H1 (cell line): ENCODE results near the gene C17orf107. TPM values are rescaled to one million over a fixed set of nuclear protein-coding genes. Genes with fewer than 3 reads are reported as not detected.

Experiments
- CTCF ChIA-PET: fragments of 300-600 bp; sonication (Branson Sonifier 250); formaldehyde crosslinking; loops from one replicate; lab custom pipeline; 2021; ENCODE audit not compliant: partially characterized antibody; lab: Charles Lee
- POLR2A ChIA-PET: fragments of 300-600 bp; sonication (Branson Sonifier 250); formaldehyde crosslinking; loops from one replicate; lab custom pipeline; 2021; ENCODE audit warnings: inconsistent platforms; ENCODE audit not compliant: partially characterized antibody; lab: Charles Lee
- DNase-seq, 2 experiments: peaks; one replicate each; pipeline versions ENCODE4 v3.0.0 to v3.0.0-alpha.2; 2010 to 2022; ENCODE audit warnings: low spot score in 2 of 2, low read depth in 1 of 2, mixed read lengths in 1 of 2
- FAIRE-seq: peaks from 2 replicates; lab custom pipeline; 2011; peaks lifted over from hg19 to GRCh38; lab: Jason Lieb, UNC
- H2AFZ ChIP-seq: 2 replicates; pipeline ENCODE4 v1.8.1; 2012; ENCODE audit warnings: low read length, inconsistent platforms
- H2AK5ac ChIP-seq: 2 replicates; pipeline ENCODE4 v1.6.1; 2013; ENCODE audit warnings: low read depth, low read length
- H2BK120ac ChIP-seq: replicated peaks from 2 replicates; pipeline ENCODE3; 2013; ENCODE audit warnings: low read depth, low read length, inconsistent platforms
- H2BK12ac ChIP-seq: 2 replicates; pipeline ENCODE4 v1.6.1; 2013; ENCODE audit warnings: low read depth, low read length
- H2BK15ac ChIP-seq: 2 replicates; pipeline ENCODE4 v1.6.1; 2013; ENCODE audit warnings: low read length
- H2BK20ac ChIP-seq: 2 replicates; pipeline ENCODE4 v1.6.1; 2013; ENCODE audit warnings: low read length
- H2BK5ac ChIP-seq: 2 replicates; pipeline ENCODE4 v1.6.1; 2013; ENCODE audit warnings: low read depth, low read length
- H3K14ac ChIP-seq: 2 replicates; pipeline ENCODE4 v1.6.1; 2013; ENCODE audit warnings: inconsistent platforms; ENCODE audit not compliant: insufficient read length
- H3K18ac ChIP-seq: 2 replicates; pipeline ENCODE4 v1.6.1; 2013; ENCODE audit warnings: low read length; ENCODE audit errors: extremely low read depth
- H3K23ac ChIP-seq: 2 replicates; pipeline ENCODE4 v1.6.1; 2013; ENCODE audit warnings: inconsistent platforms; ENCODE audit not compliant: insufficient read length
- H3K23me2 ChIP-seq: 2 replicates; pipeline ENCODE4 v1.6.1; 2013; ENCODE audit warnings: low read depth, low read length
- H3K27ac ChIP-seq: 2 replicates; pipeline ENCODE4 v1.6.1; 2011; ENCODE audit warnings: low read depth, low read length, inconsistent platforms
- H3K27me3 ChIP-seq, 4 experiments: replicated peaks in 1 of 4; 1 replicate in 1 of 4; 2 replicates in 3 of 4; pipeline versions ENCODE4 v1.6.1 to v1.8.1; 2011 to 2013; ENCODE audit warnings: low read length in 3 of 4, mild to moderate bottlenecking in 3 of 4, inconsistent platforms in 2 of 4, mixed read lengths in 2 of 4, moderate library complexity in 1 of 4; ENCODE audit not compliant: control insufficient read depth in 3 of 4, insufficient read depth in 3 of 4; ENCODE audit errors: extremely low read depth in 1 of 4
- H3K36me3 ChIP-seq, 4 experiments: 2 replicates each; pipeline versions ENCODE4 v1.6.1 to v1.8.1; 2011 to 2013; ENCODE audit warnings: mild to moderate bottlenecking in 4 of 4, low read length in 3 of 4, moderate library complexity in 2 of 4, control low read depth in 1 of 4, inconsistent platforms in 1 of 4; ENCODE audit not compliant: insufficient read depth in 4 of 4, control insufficient read depth in 2 of 4
- H3K4ac ChIP-seq: replicated peaks from 2 replicates; pipeline ENCODE3; 2013; ENCODE audit warnings: low read length, low read depth, mixed read lengths, inconsistent platforms; ENCODE audit not compliant: insufficient read length
- H3K4me1 ChIP-seq, 4 experiments: replicated peaks in 1 of 4; 1 replicate in 1 of 4; 2 replicates in 3 of 4; pipeline versions ENCODE4 v1.6.1 to v1.8.1; 2011 to 2013; ENCODE audit warnings: low read length in 3 of 4, inconsistent platforms in 2 of 4, mixed read lengths in 1 of 4; ENCODE audit not compliant: insufficient read depth in 4 of 4, control insufficient read depth in 3 of 4
- H3K4me2 ChIP-seq, 2 experiments: 2 replicates each; pipeline versions ENCODE4 v1.6.1 to v1.8.1; 2011 to 2013; ENCODE audit warnings: low read depth in 2 of 2, low read length in 2 of 2, control low read depth in 1 of 2, inconsistent platforms in 1 of 2, mild to moderate bottlenecking in 1 of 2; ENCODE audit not compliant: insufficient read depth in 1 of 2
- H3K4me3 ChIP-seq, 4 experiments: fragments of 200-600, 300-600 bp in 1 of 4; sonication (generic), shearing (Covaris generic), sonication (Bioruptor Twin) in 1 of 4; 2 replicates each; pipeline versions ENCODE4 v1.5.1 to v1.8.1; 2011 to 2016; ENCODE audit warnings: low read length in 4 of 4, low read depth in 3 of 4, control low read depth in 2 of 4, inconsistent platforms in 2 of 4, mild to moderate bottlenecking in 2 of 4, mixed read lengths in 1 of 4, moderate library complexity in 1 of 4; ENCODE audit not compliant: insufficient read depth in 2 of 4; ENCODE audit errors: extremely low read depth in 1 of 4
- H3K56ac ChIP-seq: replicated peaks from 2 replicates; pipeline ENCODE3; 2013; ENCODE audit warnings: low read depth, mild to moderate bottlenecking, mixed read lengths, low read length, inconsistent platforms; ENCODE audit not compliant: insufficient read length
- H3K79me1 ChIP-seq: 2 replicates; pipeline ENCODE4 v1.6.1; 2013; ENCODE audit warnings: low read depth, low read length, control low read depth
- H3K79me2 ChIP-seq, 2 experiments: 2 replicates each; pipeline versions ENCODE4 v1.6.1 to v1.8.1; 2012 to 2013; ENCODE audit warnings: low read length in 2 of 2, mild to moderate bottlenecking in 2 of 2, inconsistent platforms in 1 of 2; ENCODE audit not compliant: insufficient read depth in 2 of 2, control insufficient read depth in 1 of 2
- H3K9ac ChIP-seq, 4 experiments: replicated peaks in 1 of 4; 1 replicate in 1 of 4; 2 replicates in 3 of 4; pipeline versions ENCODE4 v1.6.1 to v1.8.1; 2011 to 2013; ENCODE audit warnings: low read depth in 3 of 4, low read length in 3 of 4, control low read depth in 2 of 4, mild to moderate bottlenecking in 2 of 4, moderate library complexity in 2 of 4, inconsistent platforms in 1 of 4; ENCODE audit errors: extremely low read depth in 1 of 4
- H3K9me3 ChIP-seq, 2 experiments: 2 replicates each; pipeline versions ENCODE4 v1.6.1 to v1.8.1; 2012 to 2013; ENCODE audit warnings: mild to moderate bottlenecking in 2 of 2, moderate library complexity in 2 of 2, control low read depth in 1 of 2, inconsistent platforms in 1 of 2, low read depth in 1 of 2, low read length in 1 of 2, mixed read lengths in 1 of 2; ENCODE audit not compliant: insufficient read depth in 2 of 2
- H4K20me1 ChIP-seq, 2 experiments: replicated peaks in 1 of 2; 2 replicates each; pipeline versions ENCODE3 to v1.8.1; 2011 to 2013; ENCODE audit warnings: inconsistent platforms in 2 of 2, low read length in 2 of 2, mild to moderate bottlenecking in 1 of 2; ENCODE audit not compliant: insufficient read depth in 2 of 2, control insufficient read depth in 1 of 2
- H4K5ac ChIP-seq: 2 replicates; pipeline ENCODE4 v1.6.1; 2013; ENCODE audit warnings: low read length, low read depth, mixed read lengths, inconsistent platforms; ENCODE audit not compliant: insufficient read length
- H4K8ac ChIP-seq: 2 replicates; pipeline ENCODE4 v1.8.0; 2013; ENCODE audit warnings: mild to moderate bottlenecking, moderate library complexity, low read length, inconsistent platforms; ENCODE audit not compliant: insufficient read depth; ENCODE audit errors: extremely low read depth
- H4K91ac ChIP-seq: replicated peaks from 2 replicates; pipeline ENCODE3; 2013; ENCODE audit warnings: low read length, mixed read lengths, inconsistent platforms; ENCODE audit not compliant: insufficient read length
- CTBP2 ChIP-seq: IDR thresholded peaks from 2 replicates; pipeline ENCODE4 v1.7.0; 2011; ENCODE audit warnings: borderline replicate concordance, mild to moderate bottlenecking, moderate library complexity, mixed read lengths, low read length; ENCODE audit not compliant: insufficient read depth, insufficient read length
- EGR1 ChIP-seq: IDR thresholded peaks from 2 replicates; pipeline ENCODE4 v1.6.1; 2011; ENCODE audit warnings: low read depth, low read length, borderline replicate concordance
- EZH2 ChIP-seq: fragments of 200-600 bp; sonication (generic); IDR thresholded peaks from 2 replicates; pipeline ENCODE4 v1.7.1; 2012; ENCODE audit warnings: low read depth, mild to moderate bottlenecking, moderate library complexity, low read length, inconsistent platforms; ENCODE audit not compliant: severe bottlenecking
- GTF2F1 ChIP-seq: IDR thresholded peaks from 2 replicates; pipeline ENCODE4 v1.6.1; 2012; ENCODE audit warnings: low read depth, low read length, improper control_type of control experiment, borderline replicate concordance
- JUND ChIP-seq: IDR thresholded peaks from 2 replicates; pipeline ENCODE4 v1.6.1; 2011; ENCODE audit warnings: mild to moderate bottlenecking, improper control_type of control experiment, low read length
- ZNF274 ChIP-seq: IDR thresholded peaks from 2 replicates; pipeline ENCODE4 v1.7.0; 2012; ENCODE audit warnings: low read length, borderline replicate concordance; ENCODE audit errors: extremely low read depth
- WGBS, 2 experiments: shearing (Covaris generic) in 1 of 2; methylation state at CpG; one replicate each; pipeline versions ENCODE4 v1.1.6 to v1.1.7; 2013 to 2015; ENCODE audit warnings: low lambda C conversion rate in 2 of 2, mixed read lengths in 2 of 2, inconsistent platforms in 1 of 2, low coverage in 1 of 2, missing lambda C conversion rate in 1 of 2; ENCODE audit not compliant: insufficient replicate concordance in 2 of 2, insufficient coverage in 1 of 2, insufficient read length in 1 of 2; ENCODE audit errors: extremely low coverage in 1 of 2, missing lambda C conversion rate in 1 of 2; 5-methylcytosine and 5-hydroxymethylcytosine counted together
- polyA plus RNA-seq, 7 experiments: library from polyadenylated mRNA; depleted of rRNA in 3 of 7; stranded (reverse) in 5 of 7; unstranded in 2 of 7; fragments of >200 nt in 5 of 7; fragments of 200-250 nt in 2 of 7; gene quantifications; 1 replicate in 5 of 7; 2 replicates in 1 of 7; 4 replicates in 1 of 7; pipeline versions ENCODE4 v1.2.1 to v1.2.3, GENCODE V29; 2011 to 2013; ENCODE audit warnings: missing spikeins in 2 of 7, mixed read lengths in 2 of 7
- total RNA-seq: library from RNA; stranded (reverse); fragmentation: NEBNext Ultra II Directional; extraction: Animal tissue kit (Norgen Biotek cat#: 25700); gene quantifications from 2 replicates; pipeline ENCODE4 v1.2.1, GENCODE V29; 2021
- TF ChIP-seq, protein P1 (sequence below): IDR thresholded peaks from 2 replicates; pipeline ENCODE4 v1.6.1; 2012; ENCODE audit warnings: inconsistent platforms
- TF ChIP-seq, protein P2 (sequence below): IDR thresholded peaks from 2 replicates; pipeline ENCODE4 v1.6.1; 2011; ENCODE audit warnings: low read depth, mild to moderate bottlenecking, low read length; ENCODE audit not compliant: insufficient read depth
- TF ChIP-seq, protein P3 (sequence below), 3 experiments: IDR thresholded peaks; 1 replicate in 2 of 3; 2 replicates in 1 of 3; pipeline versions ENCODE4 v1.5.1 to v1.6.1; 2011; ENCODE audit warnings: low read length in 3 of 3, mild to moderate bottlenecking in 3 of 3, inconsistent platforms in 2 of 3, low read depth in 1 of 3, moderate library complexity in 1 of 3; ENCODE audit not compliant: insufficient read depth in 1 of 3; ENCODE audit errors: control extremely low read depth in 1 of 3

The C17orf107 gene
- total and polyA plus RNA-seq, 2 of the 8 experiments (the other 6 are each of a cell fraction or from before 2014, with no cell fraction given): 0.39 to 0.45 TPM

DNA sequence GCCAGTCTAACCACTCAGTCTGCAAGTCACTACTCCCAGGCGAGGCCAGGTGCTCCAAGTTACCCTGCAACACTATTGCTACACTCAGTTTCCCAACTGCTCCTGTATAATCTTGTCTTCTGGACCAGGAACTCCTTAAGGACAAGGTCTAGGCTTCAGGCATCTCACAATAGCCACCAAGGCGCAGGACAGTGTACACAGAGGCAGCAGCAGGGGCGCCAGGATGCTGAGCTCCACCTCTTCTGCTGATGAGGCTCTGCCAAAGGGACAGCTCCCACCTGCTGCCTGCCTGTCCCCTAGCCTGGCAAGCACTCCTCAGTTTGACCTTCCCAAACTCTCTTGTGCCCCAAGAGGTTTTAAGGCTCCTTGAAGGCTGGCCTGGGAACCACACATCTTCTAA is 37.1 kb downstream of the C17orf107 start:
- ChIA-PET CTCF (interaction anchor here (1.1 to 2.2 kb wide), 4 partner anchors 11 to 33 kb away, joined by 3 to 8 read pairs (median 6); partner anchors contain the start of gene CHRNE), POLR2A (interaction anchor here (0.7 to 27.4 kb wide), 11 partner anchors 7 to 172 kb away, joined by 3 to 987 read pairs (median 9); partner anchors contain the start of genes C17orf107, CHRNE, ENO3 and GP1BA)
- H3K9ac ChIP-seq: no peak overlapping the region
- no peak overlapping the region for H2AK5ac ChIP-seq
- H3K27me3 ChIP-seq: no peaks in the 10 kb centered on the region
- peaks cover 0 to 1% of the 10 kb centered on the region in 2 experiments for H4K20me1 ChIP-seq
- H3K36me3 ChIP-seq: peaks cover 9 to 13% (median 13%) of the 10 kb centered on the region in 4 experiments; a peak in 7 of 8 replicates
- H3K23me2 ChIP-seq: peaks cover 15% of the 10 kb centered on the region; the same call in 1 of the 2 replicates
- H3K18ac ChIP-seq: no peak overlapping the region
- H2BK12ac ChIP-seq: no peak overlapping the region
- H3K23ac ChIP-seq: no peak overlapping the region
- H3K56ac ChIP-seq: no peak overlapping the region
- peaks cover 9% of the 10 kb centered on the region for H3K79me1 ChIP-seq
- no peak overlapping the region for H4K5ac ChIP-seq
- no peak overlapping the region for H2BK20ac ChIP-seq
- no peak overlapping the region for H3K4me3 ChIP-seq
- no peak for FAIRE-seq
- H3K27ac ChIP-seq: no peak overlapping the region
- peaks cover 0 to 19% of the 10 kb centered on the region in 2 experiments; a peak in 3 of 4 replicates for H3K79me2 ChIP-seq
- 92% methylated on average over 3 of the region's 3 CpGs; no CpG with 5 or more reads in 1 of the 2 experiments for WGBS, 2 experiments
- H4K8ac ChIP-seq: no peak overlapping the region
- no peak overlapping the region for H2AFZ ChIP-seq
- no peak overlapping the region for H3K14ac ChIP-seq
- H2BK5ac ChIP-seq: no peak overlapping the region; the same call in 1 of the 2 replicates
- H3K4ac ChIP-seq: no peak overlapping the region
- no peak for DNase-seq
- peaks cover 0 to 11% (median 7%) of the 10 kb centered on the region in 4 experiments; a peak in 6 of 7 replicates for H3K4me1 ChIP-seq
- H2BK120ac ChIP-seq: no peak overlapping the region
- no peak overlapping the region for H4K91ac ChIP-seq
- H3K4me2 ChIP-seq: no peak overlapping the region
- H3K9me3 ChIP-seq: no peaks in the 10 kb centered on the region
- no peak overlapping the region for H2BK15ac ChIP-seq
- TF ChIP-seq EGR1 (no peak), EZH2 (no peak), JUND (no peak), GTF2F1 (no peak), CTBP2 (no peak), ZNF274 (no peak)
- TF ChIP-seq, protein P1, sequence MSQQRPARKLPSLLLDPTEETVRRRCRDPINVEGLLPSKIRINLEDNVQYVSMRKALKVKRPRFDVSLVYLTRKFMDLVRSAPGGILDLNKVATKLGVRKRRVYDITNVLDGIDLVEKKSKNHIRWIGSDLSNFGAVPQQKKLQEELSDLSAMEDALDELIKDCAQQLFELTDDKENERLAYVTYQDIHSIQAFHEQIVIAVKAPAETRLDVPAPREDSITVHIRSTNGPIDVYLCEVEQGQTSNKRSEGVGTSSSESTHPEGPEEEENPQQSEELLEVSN: no peak
- TF ChIP-seq, protein P2, sequence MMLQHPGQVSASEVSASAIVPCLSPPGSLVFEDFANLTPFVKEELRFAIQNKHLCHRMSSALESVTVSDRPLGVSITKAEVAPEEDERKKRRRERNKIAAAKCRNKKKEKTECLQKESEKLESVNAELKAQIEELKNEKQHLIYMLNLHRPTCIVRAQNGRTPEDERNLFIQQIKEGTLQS: no peak
- TF ChIP-seq, protein P3, sequence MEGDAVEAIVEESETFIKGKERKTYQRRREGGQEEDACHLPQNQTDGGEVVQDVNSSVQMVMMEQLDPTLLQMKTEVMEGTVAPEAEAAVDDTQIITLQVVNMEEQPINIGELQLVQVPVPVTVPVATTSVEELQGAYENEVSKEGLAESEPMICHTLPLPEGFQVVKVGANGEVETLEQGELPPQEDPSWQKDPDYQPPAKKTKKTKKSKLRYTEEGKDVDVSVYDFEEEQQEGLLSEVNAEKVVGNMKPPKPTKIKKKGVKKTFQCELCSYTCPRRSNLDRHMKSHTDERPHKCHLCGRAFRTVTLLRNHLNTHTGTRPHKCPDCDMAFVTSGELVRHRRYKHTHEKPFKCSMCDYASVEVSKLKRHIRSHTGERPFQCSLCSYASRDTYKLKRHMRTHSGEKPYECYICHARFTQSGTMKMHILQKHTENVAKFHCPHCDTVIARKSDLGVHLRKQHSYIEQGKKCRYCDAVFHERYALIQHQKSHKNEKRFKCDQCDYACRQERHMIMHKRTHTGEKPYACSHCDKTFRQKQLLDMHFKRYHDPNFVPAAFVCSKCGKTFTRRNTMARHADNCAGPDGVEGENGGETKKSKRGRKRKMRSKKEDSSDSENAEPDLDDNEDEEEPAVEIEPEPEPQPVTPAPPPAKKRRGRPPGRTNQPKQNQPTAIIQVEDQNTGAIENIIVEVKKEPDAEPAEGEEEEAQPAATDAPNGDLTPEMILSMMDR (IDR thresholded peaks at IDR 0.05; ENCODE audit: control extremely low read depth in 1 of 3, insufficient read depth in 1 of 3, low read depth in 1 of 3, low read length in 3 of 3): no peak
